ENCODE measurements around the gene ZSCAN16. TPM values are rescaled to one million over a fixed set of nuclear protein-coding genes. Genes with fewer than 3 reads are reported as not detected.

The ZSCAN16 gene
- not detected in 2 replicates for total RNA-seq (2011; cell fraction: chromatin; rRNA removed; ENCODE audit: low replicate concordance)
- total RNA-seq (2011; cell fraction: nucleolus; rRNA removed): not detected in 2 replicates
- not detected in 2 replicates for total RNA-seq (2011; cell fraction: nucleoplasm; rRNA removed)
- total RNA-seq (2014; rRNA removed) (not detected in 2 replicates), total RNA-seq (2014; rRNA removed; fragmentation: Illumina TruSeq; extraction: Trizol) (not detected in 2 replicates), total RNA-seq (2015; rRNA removed; fragmentation: Illumina TruSeq; extraction: Trizol) (not detected in 2 replicates), total RNA-seq (2021) (not detected in 2 replicates), polyA plus RNA-seq (2011; rRNA removed) (0.20 TPM in 1 of 2 replicates, not detected in the other), polyA plus RNA-seq (2014; fragmentation: Illumina TruSeq; extraction: Trizol) (not detected in 2 replicates), polyA plus RNA-seq (2014; fragmentation: Nextera tagmentation; extraction: Ambion mirVana) (under 1 TPM in 1 of 2 experiments, not detected in 1; 0.08 TPM), polyA plus RNA-seq (2014; rRNA removed) (not detected in 2 replicates), polyA minus RNA-seq (2011; rRNA and poly(A)+ RNA removed) (0.33 TPM in 1 of 2 replicates, not detected in the other), Bru-seq, nascent RNA (percentile 17 among the genes with signal in this experiment), BruChase-seq, experiment 1, labeled RNA remaining after a 2-hour chase (percentile 21 among the genes with signal in this experiment), BruChase-seq, experiment 2, labeled RNA remaining after a 6-hour chase (percentile 30 among the genes with signal in this experiment)
- 0.04 TPM in 1 of 2 replicates, not detected in the other for polyA plus RNA-seq (2011; cell fraction: cytosol; rRNA removed)
- 0.22 TPM in 1 of 2 replicates, not detected in the other for polyA plus RNA-seq (2011; cell fraction: nucleus; rRNA removed)
- 0.09 TPM in 1 of 2 replicates, not detected in the other for polyA plus RNA-seq (2012)
- polyA minus RNA-seq (2011; cell fraction: cytosol; rRNA and poly(A)+ RNA removed): not detected in 2 replicates
- 0.44 TPM in 1 of 2 replicates, not detected in the other for polyA minus RNA-seq (2011; cell fraction: nucleus; rRNA and poly(A)+ RNA removed)
- long read RNA-seq, experiment 1, partial matches to known transcripts: 0 of 1 reads
- long read RNA-seq, experiment 1, other reads (novel, unspliced or antisense): 1 of 1 reads
- long read RNA-seq, experiment 2: 0 reads
- long read RNA-seq, experiment 3: 0 reads

DNA sequence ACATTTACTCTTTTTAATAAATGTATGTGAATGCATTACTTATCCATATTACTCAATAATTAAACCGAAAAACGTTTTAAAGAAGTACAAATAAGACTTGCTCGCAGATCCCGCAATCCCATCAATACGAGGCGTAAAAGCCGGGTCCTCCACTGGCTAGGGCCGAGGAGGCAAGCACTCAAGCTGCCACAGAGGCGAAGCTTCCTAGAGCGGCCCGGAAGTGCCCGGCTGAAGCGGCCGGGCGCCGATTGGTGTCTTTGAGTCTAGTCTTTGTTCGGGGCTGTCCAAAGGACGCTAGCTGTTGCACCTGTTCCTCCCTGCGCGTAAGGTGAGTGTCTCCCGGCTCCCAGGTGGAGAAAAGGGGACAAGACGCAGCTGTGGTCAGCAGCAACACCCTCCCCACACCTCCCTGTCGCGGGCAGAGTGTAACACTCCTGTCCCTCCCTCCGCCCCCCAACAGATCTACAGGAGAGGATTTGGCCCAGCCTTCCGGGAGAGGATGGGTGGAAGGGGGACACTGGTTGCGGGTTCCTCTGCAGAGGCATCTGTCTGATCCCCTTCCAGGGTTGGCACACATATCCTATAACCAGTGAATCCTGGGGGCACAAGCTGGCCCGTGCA lies at the start of gene ZSCAN16:
Gene ZSCAN16 (plus strand): TSS at position 260 of the 621 bp plus-strand sequence. CDS start 835 bp downstream, outside the sequence.
- Histone ChIP-seq H3K4me1 (replicated peaks in 1 of 2; ENCODE audit: control insufficient read depth in 2 of 2, insufficient read depth in 2 of 2, low read length in 2 of 2) (peaks cover 0 to 4% of the 10 kb centered on the region in 2 experiments; a peak in 3 of 5 replicates), H3K9ac (ENCODE audit: insufficient read depth in 1 of 2, low read depth in 2 of 2, low read length in 2 of 2) (peak within 1 kb of the TSS in 1 of 2 experiments; percentile 12; a peak in 1 of 4 replicates), H2AFZ (ENCODE audit: low read depth, low read length) (no peak within 1 kb of the TSS), H3K27ac (ENCODE audit: extremely low read depth, low read depth, low read length) (no peak within 1 kb of the TSS), H3K27me3 (ENCODE audit: control insufficient read depth in 2 of 2, insufficient read depth in 2 of 2, low read length in 2 of 2) (no peaks in the 10 kb centered on the region), H3K4me2 (ENCODE audit: insufficient read depth, low read length) (no peak within 1 kb of the TSS), H3K79me2 (ENCODE audit: control insufficient read depth, insufficient read depth, low read length) (peaks cover 48% of the 10 kb centered on the region), H3K4me3 (no peak within 1 kb of the TSS), H4K20me1 (replicated peaks; ENCODE audit: control insufficient read depth, insufficient read depth, low read length) (no peaks in the 10 kb centered on the region), H3K9me3 (replicated peaks; ENCODE audit: control insufficient read depth, insufficient read depth, low read depth, low read length) (no peaks in the 10 kb centered on the region), H3K36me3 (ENCODE audit: control insufficient read depth, insufficient read depth, low read length) (peaks cover 95% of the 10 kb centered on the region), H3K9me1 (ENCODE audit: control insufficient read depth, insufficient read depth, low read length) (no peaks in the 10 kb centered on the region)
- WGBS (ENCODE audit: insufficient coverage, low coverage, missing lambda C conversion rate): 91% methylated on average over 27 of the region's 28 CpGs
- ChIA-PET POLR2A (interaction anchor here (0.9 to 1.5 kb wide), 3 partner anchors 9 to 212 kb away, joined by 3 to 5 read pairs (median 3); partner anchors contain the start of gene ZSCAN31), CTCF (ENCODE audit: low intra/inter-chr PET ratio) (no interaction called here)
- FAIRE-seq: no peak
- intact Hi-C loops (cut with micrococcal nuclease) (no loop called here), in situ Hi-C loops (cut with MboI) (no loop called here)
- BruUV-seq (replicated peaks): no TSS peak
- DNase-seq (ENCODE audit: extremely low read depth in 1 of 4, low spot score in 3 of 4): no peak
- ATAC-seq: no peak
- TF ChIP-seq POLR2G (IDR thresholded peaks at IDR 0.05; ENCODE audit: low read depth, low read length) (peak; percentile 27; the same call in 1 of the 2 replicates), GABPA (tag; conservative IDR thresholded peaks at IDR 0.05; ENCODE audit: low read depth) (peak; percentile 63), FOXK1 (CRISPR knock-in tag; IDR thresholded peaks at IDR 0.05; ENCODE audit: borderline replicate concordance) (no peak), TFAP4 (CRISPR knock-in tag; IDR thresholded peaks at IDR 0.05; ENCODE audit: borderline replicate concordance) (no peak; the same call in 1 of the 2 replicates), PHF20 (IDR thresholded peaks at IDR 0.05; ENCODE audit: partially characterized antibody) (no peak), SNRNP70 (optimal IDR thresholded peaks at IDR 0.05; ENCODE audit: low read depth, low read length) (no peak), ZNF444 (CRISPR knock-in tag; IDR thresholded peaks at IDR 0.05) (no peak), ZBTB11 (CRISPR knock-in tag; IDR thresholded peaks at IDR 0.05) (peak in 1 of 3 experiments; percentile 76; a peak in 1 of 6 replicates), NEUROD1 (IDR thresholded peaks at IDR 0.05; ENCODE audit: borderline replicate concordance, low read depth, low read length, partially characterized antibody) (no peak)
